SW480 (cell line): ENCODE data around the gene KIR2DL1.
"Not testable (repeated sequence)": the region's sequence is repeated elsewhere in the genome, so short reads cannot be mapped to it uniquely, and the experiment has no call there.

ENCODE experiments used
- DNase-seq: peaks from one replicate; pipeline ENCODE4 v3.0.0-alpha.2; 2016; ENCODE audit warnings: low spot score

Gene KIR2DL1

GRCh38 chr19:54824416-54824815 is 54.8 kb downstream of the KIR2DL1 start:
- DNase-seq: not testable (repeated sequence)

GRCh38 chr19:54825326-54825725 is 55.7 kb downstream of the KIR2DL1 start:
- DNase-seq: not testable (repeated sequence)

- not testable (repeated sequence) for DNase-seq
Measured at GRCh38 chr19:54828064-54828463, 58.5 kb downstream of the KIR2DL1 start.

GRCh38 chr19:54832496-54832895 is 62.9 kb downstream of the KIR2DL1 start, which contains the start of gene KIR2DS4:
Gene KIR2DS4 (plus strand): TSS chr19:54832676.
- DNase-seq: not testable (repeated sequence)
